K562 (cell line): ENCODE data around the gene PRTN3. TPM values are rescaled to one million over a fixed set of nuclear protein-coding genes. Genes with fewer than 3 reads are reported as not detected.

Source experiments
- ATAC-seq: fragments of 200-7000 bp; cut with Tn5 transposase; 3 replicates; pipeline ENCODE4 v1.9.1; 2020; ENCODE audit warnings: moderate library complexity
- BruUV-seq: library from RNA; stranded (reverse); fragments of 400-500 nt; replicated peaks from 2 replicates; lab custom pipeline; 2021; lab: Mats Ljungman, UMichigan
- CTCF ChIA-PET: fragments of 300-600 bp; formaldehyde crosslinking; extraction: SDS; loops from one replicate; lab custom pipeline; 2021; ENCODE audit warnings: low intra/inter-chr PET ratio; lab: Yijun Ruan, JAX
- POLR2A ChIA-PET: fragments of 300-600, 350-650 bp; sonication (Branson Sonifier 250); formaldehyde crosslinking; extraction: SDS; loops from one replicate; lab custom pipeline; 2021; ENCODE audit warnings: antibody characterized with exemption, inconsistent platforms; lab: Yijun Ruan, JAX
- DNase-seq, 4 experiments: peaks; one replicate each; pipeline versions ENCODE4 v3.0.0 to v3.0.0-alpha.2; 2011 to 2018; ENCODE audit warnings: low spot score in 3 of 4, mixed read lengths in 3 of 4; ENCODE audit errors: extremely low read depth in 1 of 4
- FAIRE-seq: peaks from 2 replicates; lab custom pipeline; 2011; peaks lifted over from hg19 to GRCh38; lab: Jason Lieb, UNC
- H2AFZ ChIP-seq: 2 replicates; pipeline ENCODE4 v1.6.0; 2011; ENCODE audit warnings: low read depth, low read length, control low read depth, inconsistent platforms
- H3K27ac ChIP-seq: fragments of 200-600 bp; 3 replicates; pipeline ENCODE4 v1.8.0; 2011; ENCODE audit warnings: low read depth, mild to moderate bottlenecking, control low read depth, inconsistent platforms, low read length, moderate library complexity, mixed read lengths; ENCODE audit errors: extremely low read depth
- H3K27me3 ChIP-seq, 2 experiments: fragments of 300-600 bp in 1 of 2; 2 replicates in 1 of 2; 3 replicates in 1 of 2; pipeline versions ENCODE4 v1.6.0 to v1.8.0; 2011; ENCODE audit warnings: inconsistent platforms in 2 of 2, low read length in 2 of 2, mild to moderate bottlenecking in 1 of 2, mixed read lengths in 1 of 2, moderate library complexity in 1 of 2; ENCODE audit not compliant: control insufficient read depth in 2 of 2, insufficient read depth in 2 of 2
- H3K36me3 ChIP-seq: fragments of 300-600 bp; 3 replicates; pipeline ENCODE4 v1.8.0; 2011; ENCODE audit warnings: mild to moderate bottlenecking, low read length, inconsistent platforms; ENCODE audit not compliant: control insufficient read depth, insufficient read depth
- H3K4me1 ChIP-seq, 2 experiments: fragments of 200-600 bp in 1 of 2; replicated peaks in 1 of 2; 2 replicates in 1 of 2; 3 replicates in 1 of 2; pipeline versions ENCODE4 v1.5.1 to v1.8.0; 2011; ENCODE audit warnings: inconsistent platforms in 2 of 2, low read length in 2 of 2, mild to moderate bottlenecking in 1 of 2, mixed read lengths in 1 of 2, moderate library complexity in 1 of 2; ENCODE audit not compliant: control insufficient read depth in 2 of 2, insufficient read depth in 2 of 2
- H3K4me2 ChIP-seq: 2 replicates; pipeline ENCODE4 v1.6.1; 2011; ENCODE audit warnings: low read length, control low read depth, inconsistent platforms, mixed read lengths; ENCODE audit not compliant: insufficient read depth
- H3K4me3 ChIP-seq: fragments of 200-600 bp; sonication (generic), shearing (Covaris generic); 2 replicates; pipeline ENCODE4 v1.5.1; 2016; ENCODE audit warnings: control low read depth, inconsistent platforms
- H3K79me2 ChIP-seq: fragments of 200-600 bp; 3 replicates; pipeline ENCODE4 v1.8.0; 2011; ENCODE audit warnings: low read length, inconsistent platforms; ENCODE audit not compliant: control insufficient read depth, insufficient read depth
- H3K9ac ChIP-seq, 2 experiments: 2 replicates each; pipeline versions ENCODE4 v1.6.0 to v1.6.1; 2011; ENCODE audit warnings: low read depth in 2 of 2, low read length in 2 of 2, control low read depth in 1 of 2, inconsistent platforms in 1 of 2, mild to moderate bottlenecking in 1 of 2, mixed read lengths in 1 of 2; ENCODE audit not compliant: insufficient read depth in 1 of 2
- H3K9me1 ChIP-seq: one replicate; pipeline ENCODE4 v1.6.0; 2011; ENCODE audit warnings: inconsistent platforms, mild to moderate bottlenecking, low read length, moderate library complexity; ENCODE audit not compliant: control insufficient read depth, insufficient read depth
- H3K9me3 ChIP-seq: replicated peaks from 2 replicates; pipeline ENCODE4 v1.5.1; 2011; ENCODE audit warnings: low read depth, low read length, inconsistent platforms; ENCODE audit not compliant: control insufficient read depth, insufficient read depth
- H4K20me1 ChIP-seq: replicated peaks from 2 replicates; pipeline ENCODE4 v1.6.1; 2011; ENCODE audit warnings: low read length, inconsistent platforms, mixed read lengths; ENCODE audit not compliant: control insufficient read depth, insufficient read depth
- BACH1 ChIP-seq: fragments of 200-800 bp; sonication (Bioruptor generic); IDR thresholded peaks from 2 replicates; pipeline ENCODE4 v1.6.1; 2016; ENCODE audit warnings: missing genetic modification characterization, missing compliant biosample characterization
- BRCA1 ChIP-seq, 2 experiments: fragments of 450-650 bp in 1 of 2; sonication (generic) in 1 of 2; formaldehyde crosslinking in 1 of 2; IDR thresholded peaks; 2 replicates each; pipeline versions ENCODE4 v1.5.0 to v1.6.1; 2017 to 2020; ENCODE audit warnings: mild to moderate bottlenecking in 1 of 2, missing genetic modification reagents in 1 of 2
- IFI16 ChIP-seq: fragments of 250-450 bp; sonication (Bioruptor Pico); IDR thresholded peaks from 2 replicates; pipeline ENCODE4 v2.1.2; 2022; ENCODE audit warnings: mild to moderate bottlenecking, inconsistent platforms
- NR1H2 ChIP-seq: sonication (generic); formaldehyde crosslinking; IDR thresholded peaks from 2 replicates; pipeline ENCODE4 v1.4.0; 2020; ENCODE audit warnings: mild to moderate bottlenecking, missing genetic modification reagents
- PYGO2 ChIP-seq: fragments of 450-650 bp; IDR thresholded peaks from 2 replicates; pipeline ENCODE4 v1.6.1; 2016; ENCODE audit warnings: mild to moderate bottlenecking, missing genetic modification characterization, moderate library complexity, missing compliant biosample characterization
- TBP ChIP-seq: optimal IDR thresholded peaks from 2 replicates; pipeline ENCODE3; 2011; ENCODE audit warnings: low read depth, low read length, improper control_type of control experiment
- ZNF239 ChIP-seq: fragments of 250-450 bp; sonication (Bioruptor Pico); IDR thresholded peaks from 2 replicates; pipeline ENCODE4 v1.4.0; 2020; ENCODE audit warnings: mild to moderate bottlenecking
- WGBS: fragments of 100-300 bp; shearing (Covaris generic); methylation state at CpG from one replicate; pipeline ENCODE4 v1.1.6; 2016; ENCODE audit warnings: low coverage, mixed read lengths; ENCODE audit not compliant: insufficient coverage; ENCODE audit errors: missing lambda C conversion rate; 5-methylcytosine and 5-hydroxymethylcytosine counted together
- in situ Hi-C: fragments of 300-500 bp; cut with MboI; formaldehyde crosslinking; loops from 4 replicates; pipeline ENCODE4 v1.15.0; 2018; ENCODE audit warnings: inconsistent platforms, mixed read lengths
- intact Hi-C: fragments of 100-400 bp; cut with micrococcal nuclease; formaldehyde crosslinking; loops from 2 replicates; pipeline ENCODE4 v1.14.2; 2022
- polyA plus RNA-seq, 8 experiments: library from polyadenylated mRNA; depleted of rRNA in 4 of 8; stranded (reverse) in 5 of 8; unstranded in 3 of 8; fragments of >200 nt; fragmentation: Nextera tagmentation in 2 of 8; fragmentation: Illumina TruSeq in 1 of 8; extraction: Ambion mirVana in 2 of 8; extraction: Trizol in 1 of 8; gene quantifications; 2 replicates each; pipeline versions ENCODE4 v1.2.1 to v1.2.3, GENCODE V29; 2011 to 2014; ENCODE audit warnings: inconsistent platforms in 1 of 8, missing spikeins in 1 of 8
- total RNA-seq, 7 experiments: library from RNA; depleted of rRNA in 6 of 7; stranded (reverse); fragments of >200 nt in 6 of 7; fragmentation: Illumina TruSeq in 2 of 7; extraction: Trizol in 2 of 7; gene quantifications; 2 replicates each; pipeline versions ENCODE4 v1.2.1 to v1.2.3, GENCODE V29; 2011 to 2021; ENCODE audit warnings: low replicate concordance in 1 of 7
- TF ChIP-seq, protein P1 (sequence below): fragments of 450-650 bp; IDR thresholded peaks from 2 replicates; pipeline ENCODE4 v1.6.1; 2018; ENCODE audit not compliant: partially characterized antibody
- TF ChIP-seq, protein P2 (sequence below), 2 experiments: fragments of 450-650 bp in 1 of 2; sonication (generic) in 1 of 2; formaldehyde crosslinking in 1 of 2; IDR thresholded peaks in 1 of 2; conservative IDR thresholded peaks in 1 of 2; 2 replicates each; pipeline versions ENCODE4 v1.6.1 to v1.8.1; 2016 to 2023; ENCODE audit warnings: mild to moderate bottlenecking in 2 of 2, moderate library complexity in 2 of 2, inconsistent platforms in 1 of 2, missing genetic modification reagents in 1 of 2

The PRTN3 gene
- total and polyA plus RNA-seq, 9 of the 15 experiments (the other 6 are each of a cell fraction or from before 2014, with no cell fraction given), result 0.14 to 0.86 (median 0.43) TPM; not detected in 3

DNA sequence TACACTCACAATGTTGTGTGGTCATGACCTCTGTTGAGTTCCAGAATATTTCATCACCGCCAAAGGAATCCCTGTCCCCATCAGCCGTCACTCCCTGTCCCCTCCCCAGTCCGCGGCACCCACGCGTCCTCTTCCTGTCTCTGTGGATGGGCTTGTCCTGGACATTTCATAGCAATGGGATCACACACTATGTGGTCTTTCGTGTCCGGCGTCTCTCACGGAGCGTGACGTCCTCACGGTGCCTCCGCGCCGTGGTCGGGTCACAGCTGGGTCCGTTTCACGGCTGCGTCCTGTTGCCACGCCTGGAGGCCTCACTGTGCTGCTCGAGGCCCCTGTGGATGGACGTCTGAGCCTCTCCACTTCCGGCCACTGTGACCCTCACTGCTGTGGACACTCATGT, 6.6 kb upstream of the PRTN3 start (continued):
- TF ChIP-seq, protein P1, sequence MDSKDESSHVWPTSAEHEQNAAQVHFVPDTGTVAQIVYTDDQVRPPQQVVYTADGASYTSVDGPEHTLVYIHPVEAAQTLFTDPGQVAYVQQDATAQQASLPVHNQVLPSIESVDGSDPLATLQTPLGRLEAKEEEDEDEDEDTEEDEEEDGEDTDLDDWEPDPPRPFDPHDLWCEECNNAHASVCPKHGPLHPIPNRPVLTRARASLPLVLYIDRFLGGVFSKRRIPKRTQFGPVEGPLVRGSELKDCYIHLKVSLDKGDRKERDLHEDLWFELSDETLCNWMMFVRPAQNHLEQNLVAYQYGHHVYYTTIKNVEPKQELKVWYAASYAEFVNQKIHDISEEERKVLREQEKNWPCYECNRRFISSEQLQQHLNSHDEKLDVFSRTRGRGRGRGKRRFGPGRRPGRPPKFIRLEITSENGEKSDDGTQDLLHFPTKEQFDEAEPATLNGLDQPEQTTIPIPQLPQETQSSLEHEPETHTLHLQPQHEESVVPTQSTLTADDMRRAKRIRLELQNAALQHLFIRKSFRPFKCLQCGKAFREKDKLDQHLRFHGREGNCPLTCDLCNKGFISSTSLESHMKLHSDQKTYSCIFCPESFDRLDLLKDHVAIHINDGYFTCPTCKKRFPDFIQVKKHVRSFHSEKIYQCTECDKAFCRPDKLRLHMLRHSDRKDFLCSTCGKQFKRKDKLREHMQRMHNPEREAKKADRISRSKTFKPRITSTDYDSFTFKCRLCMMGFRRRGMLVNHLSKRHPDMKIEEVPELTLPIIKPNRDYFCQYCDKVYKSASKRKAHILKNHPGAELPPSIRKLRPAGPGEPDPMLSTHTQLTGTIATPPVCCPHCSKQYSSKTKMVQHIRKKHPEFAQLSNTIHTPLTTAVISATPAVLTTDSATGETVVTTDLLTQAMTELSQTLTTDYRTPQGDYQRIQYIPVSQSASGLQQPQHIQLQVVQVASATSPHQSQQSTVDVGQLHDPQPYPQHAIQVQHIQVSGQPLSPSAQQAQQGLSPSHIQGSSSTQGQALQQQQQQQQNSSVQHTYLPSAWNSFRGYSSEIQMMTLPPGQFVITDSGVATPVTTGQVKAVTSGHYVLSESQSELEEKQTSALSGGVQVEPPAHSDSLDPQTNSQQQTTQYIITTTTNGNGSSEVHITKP, result peak; percentile 19
- TF ChIP-seq IFI16 (CRISPR knock-in tag) (no peak), PYGO2 (tag) (no peak)
- TF ChIP-seq, protein P2, sequence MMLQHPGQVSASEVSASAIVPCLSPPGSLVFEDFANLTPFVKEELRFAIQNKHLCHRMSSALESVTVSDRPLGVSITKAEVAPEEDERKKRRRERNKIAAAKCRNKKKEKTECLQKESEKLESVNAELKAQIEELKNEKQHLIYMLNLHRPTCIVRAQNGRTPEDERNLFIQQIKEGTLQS (IDR thresholded peaks at IDR 0.05), result peak; percentile 36; the same call in 1 of the 2 replicates
- TF ChIP-seq, protein P2 (CRISPR knock-in tag; conservative IDR thresholded peaks at IDR 0.05), result no peak

DNA sequence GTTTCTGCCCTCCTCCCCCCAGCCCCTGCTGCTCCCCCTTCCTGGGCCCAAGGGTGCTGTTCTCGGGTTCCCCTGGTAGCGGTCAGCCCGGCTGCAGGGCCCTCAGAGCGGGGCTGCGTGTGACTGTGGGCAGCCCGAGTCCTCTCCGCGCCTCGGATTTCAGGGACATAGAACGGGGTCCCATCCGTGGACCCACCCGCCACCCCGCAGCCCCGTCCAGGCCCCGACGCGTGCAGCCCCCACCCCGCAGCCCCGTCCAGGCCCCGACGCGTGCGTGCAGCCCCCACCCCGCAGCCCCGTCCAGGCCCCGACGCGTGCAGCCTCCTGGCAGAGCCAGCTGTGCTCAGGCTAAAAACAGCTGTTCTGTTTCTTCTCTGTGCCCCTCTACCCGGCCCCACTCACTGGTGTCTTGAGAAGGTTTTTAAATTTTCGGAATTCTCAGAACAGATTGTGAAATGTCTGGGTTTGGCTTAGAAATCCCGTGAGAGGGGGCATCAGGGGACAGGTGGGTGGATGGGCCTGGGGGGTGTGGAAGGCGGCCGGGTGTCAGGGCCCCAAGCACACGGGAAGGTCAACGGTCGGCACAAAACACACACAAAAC, 5.5 kb upstream of the PRTN3 start:
- H2AFZ ChIP-seq, result no peak overlapping the region
- in situ Hi-C loops, result no loop called here
- H3K36me3 ChIP-seq, result no peaks in the 10 kb centered on the region
- H3K79me2 ChIP-seq, result no peaks in the 10 kb centered on the region
- WGBS, result 79% methylated on average over 23 of the region's 36 CpGs
- BruUV-seq, result no TSS peak
- no peaks in the 10 kb centered on the region for H4K20me1 ChIP-seq
- ChIA-PET CTCF (no interaction called here), POLR2A (no interaction called here)
- peaks cover 0 to 51% of the 10 kb centered on the region in 2 experiments; a peak in 3 of 5 replicates for H3K4me1 ChIP-seq
- no peaks in the 10 kb centered on the region for H3K9me1 ChIP-seq
- DNase-seq, result no peak
- intact Hi-C loops, result no loop called here
- no peak overlapping the region for H3K4me3 ChIP-seq
- no peak for ATAC-seq
- H3K9ac ChIP-seq, result no peak overlapping the region
- no peak overlapping the region for H3K4me2 ChIP-seq
- no peak overlapping the region for H3K27ac ChIP-seq
- FAIRE-seq, result no peak
- no peaks in the 10 kb centered on the region for H3K9me3 ChIP-seq
- TF ChIP-seq NR1H2 (CRISPR knock-in tag), result no peak
- TF ChIP-seq BRCA1 (IDR thresholded peaks at IDR 0.05), result no peak
- no peak for TF ChIP-seq BRCA1 (CRISPR knock-in tag; IDR thresholded peaks at IDR 0.05)
- no peak for TF ChIP-seq TBP
- TF ChIP-seq BACH1 (tag), result no peak
- no peak for TF ChIP-seq ZNF239 (CRISPR knock-in tag)
- no peaks in the 10 kb centered on the region for H3K27me3 ChIP-seq
